NCI-H526 (cell line): ENCODE data around the gene LRP1.

Source experiments
- DNase-seq, 2 experiments: peaks; one replicate each; lab custom pipeline; 2025; lab: John Stamatoyannopoulos, UW

Gene LRP1

DNA sequence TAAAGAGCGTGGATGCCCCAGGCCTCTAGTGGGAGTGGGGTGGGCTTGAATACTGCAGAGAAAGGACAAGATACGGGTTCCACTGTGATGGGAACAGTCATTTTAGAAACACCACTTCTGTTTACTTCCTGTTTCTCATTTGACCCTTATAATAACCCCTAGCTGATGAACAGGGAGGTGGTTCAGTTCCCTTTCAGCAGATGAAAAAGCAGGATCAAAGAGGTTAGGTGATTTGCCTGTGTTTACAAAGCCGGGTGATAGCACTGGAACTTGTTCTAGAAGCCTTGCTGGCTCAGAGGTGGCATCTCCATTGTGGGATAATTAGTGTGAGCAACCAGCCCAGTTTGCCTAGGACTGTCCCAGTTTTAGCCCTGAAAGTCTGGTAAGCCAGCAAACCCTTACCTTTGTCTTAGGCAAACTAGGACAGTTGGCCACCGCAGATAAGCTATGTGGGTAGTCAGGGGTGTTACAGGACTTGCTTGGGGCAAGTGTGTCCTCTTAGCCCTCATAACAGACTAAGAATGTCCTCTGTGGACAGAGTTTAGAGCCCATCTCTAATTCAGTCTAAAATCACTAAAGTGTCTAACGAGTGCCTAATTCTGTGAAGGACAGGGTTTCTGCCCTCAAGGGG is 26.6 kb downstream of the LRP1 start:
- peak; percentile 34 to 63 for DNase-seq

DNA sequence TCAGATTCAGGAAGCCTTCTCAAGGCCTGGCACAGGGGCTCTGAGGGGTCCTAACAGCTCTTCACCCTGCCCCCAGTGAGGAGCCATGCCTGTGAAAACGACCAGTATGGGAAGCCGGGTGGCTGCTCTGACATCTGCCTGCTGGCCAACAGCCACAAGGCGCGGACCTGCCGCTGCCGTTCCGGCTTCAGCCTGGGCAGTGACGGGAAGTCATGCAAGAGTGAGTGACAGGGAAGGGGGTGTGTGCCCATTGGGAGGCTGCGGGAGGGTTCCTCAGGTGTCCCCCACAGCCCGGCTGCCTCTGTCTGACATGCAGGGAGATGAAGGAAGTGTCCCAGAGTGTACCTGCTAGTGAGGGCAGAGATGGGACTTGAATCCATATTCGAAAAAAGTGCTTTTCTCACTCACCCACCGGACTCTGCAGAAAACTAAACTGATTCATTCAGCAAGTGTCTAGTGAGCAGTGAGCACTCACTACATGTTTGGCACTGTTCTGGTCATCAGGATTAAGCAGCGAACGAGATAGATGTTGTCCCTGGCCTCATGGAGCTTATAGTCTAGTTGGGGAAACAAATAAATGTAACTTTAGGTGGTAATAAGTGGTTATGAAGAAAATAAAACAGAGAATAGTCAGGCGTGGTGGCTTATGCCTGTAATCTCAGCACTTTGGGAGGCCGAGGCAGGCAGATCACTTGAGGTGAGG is 28.6 kb downstream of the LRP1 start:
- no peak for DNase-seq

DNA sequence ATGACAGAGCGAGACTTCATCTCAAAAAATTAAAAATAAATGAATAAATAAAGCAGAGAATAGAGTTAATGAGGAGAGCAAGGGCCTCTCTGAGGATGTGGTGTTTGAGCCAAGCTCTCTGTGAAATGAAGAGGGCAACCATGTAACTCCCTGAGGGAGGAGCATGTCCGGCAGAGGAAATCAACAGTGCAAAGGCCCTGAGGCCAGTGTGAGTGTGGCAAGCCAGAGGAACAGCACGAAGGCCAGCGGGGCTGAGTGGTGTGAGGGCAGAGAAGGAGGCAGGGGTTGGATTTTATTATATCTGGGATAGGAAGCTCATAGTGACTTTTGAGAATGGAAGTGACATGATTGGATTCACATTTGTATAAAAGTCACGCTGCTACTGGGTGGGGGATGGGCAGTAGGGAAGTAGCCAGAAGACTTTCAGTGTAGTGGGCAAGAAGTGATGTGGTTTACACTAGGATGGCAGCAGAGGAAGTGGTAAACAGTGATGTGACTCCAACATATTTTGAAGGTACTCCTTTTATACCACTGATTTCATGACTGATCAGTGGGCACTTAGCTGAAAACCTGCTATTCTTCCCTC is 29.4 kb downstream of the LRP1 start:
- no peak for DNase-seq

DNA sequence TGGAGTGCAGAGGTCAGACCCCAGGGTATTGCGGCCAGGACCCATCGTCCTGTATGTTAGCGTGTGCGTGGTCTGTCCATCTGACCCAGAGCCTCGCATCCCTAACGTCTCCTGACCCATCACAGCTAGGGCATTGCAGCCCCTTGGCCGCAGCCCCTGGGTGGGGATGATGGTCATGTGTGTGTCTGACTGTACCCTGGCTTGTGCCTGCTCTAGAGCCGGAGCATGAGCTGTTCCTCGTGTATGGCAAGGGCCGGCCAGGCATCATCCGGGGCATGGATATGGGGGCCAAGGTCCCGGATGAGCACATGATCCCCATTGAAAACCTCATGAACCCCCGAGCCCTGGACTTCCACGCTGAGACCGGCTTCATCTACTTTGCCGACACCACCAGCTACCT is 29.9 kb downstream of the LRP1 start:
- DNase-seq = no peak

DNA sequence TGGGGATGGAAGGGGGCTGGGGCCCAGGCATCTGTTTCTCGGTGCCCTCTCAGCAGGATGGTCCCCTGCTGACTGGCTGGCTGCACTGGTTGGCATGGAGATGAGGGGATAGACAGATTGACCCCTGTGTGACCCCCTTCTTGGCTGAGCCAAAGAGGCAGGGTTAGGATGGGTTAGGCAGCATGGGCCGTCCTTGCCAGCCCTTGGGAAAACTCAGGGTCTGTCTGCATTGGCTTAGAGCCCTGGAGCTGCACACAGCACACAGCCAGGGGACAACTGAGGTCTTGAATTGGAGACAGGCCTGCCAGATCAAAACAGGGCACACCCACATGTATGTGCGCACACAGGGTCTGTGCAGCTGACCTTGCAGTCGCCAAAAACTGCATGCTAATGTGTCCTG is 30.4 kb downstream of the LRP1 start:
- no peak for DNase-seq

DNA sequence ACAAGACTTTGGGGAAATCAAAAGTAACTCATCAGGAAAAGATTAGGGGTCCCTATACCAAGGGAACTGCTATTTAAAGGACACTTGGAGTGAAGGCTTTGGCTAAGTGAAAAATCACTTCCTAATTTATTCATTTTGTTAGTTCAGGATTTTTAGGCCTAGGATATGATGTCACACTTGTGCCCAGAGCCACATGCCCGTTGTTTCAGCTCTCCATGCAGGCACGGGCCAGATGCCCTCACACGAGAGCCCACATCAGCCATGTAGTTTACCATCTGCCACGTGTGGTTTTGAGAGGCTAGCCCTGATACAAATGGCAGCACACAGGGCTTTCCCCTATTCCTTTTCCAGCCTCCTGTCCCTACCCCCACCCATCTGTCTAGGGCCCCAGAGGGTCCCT is 31.0 kb downstream of the LRP1 start:
- no peak for DNase-seq

DNA sequence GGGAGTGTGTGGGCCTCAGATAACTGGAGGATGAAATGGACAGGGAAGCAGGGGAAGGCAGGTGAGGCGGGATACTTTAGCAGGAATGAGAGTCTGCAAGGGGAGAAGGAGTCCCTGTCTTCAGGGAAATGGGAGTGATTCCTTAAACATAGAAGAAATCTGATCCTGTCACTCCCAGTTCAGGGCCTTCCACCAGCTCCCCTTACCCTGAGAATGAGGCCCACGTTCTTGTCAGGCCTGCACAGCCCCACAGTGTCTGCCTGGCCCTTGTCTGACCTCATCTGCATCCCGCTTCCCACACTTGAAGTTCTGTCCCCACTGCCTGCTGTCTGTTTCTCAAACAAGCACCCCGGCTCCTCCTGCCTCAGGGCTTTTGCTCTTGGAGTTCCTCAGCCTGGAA is 31.8 kb downstream of the LRP1 start:
- no peak for DNase-seq

DNA sequence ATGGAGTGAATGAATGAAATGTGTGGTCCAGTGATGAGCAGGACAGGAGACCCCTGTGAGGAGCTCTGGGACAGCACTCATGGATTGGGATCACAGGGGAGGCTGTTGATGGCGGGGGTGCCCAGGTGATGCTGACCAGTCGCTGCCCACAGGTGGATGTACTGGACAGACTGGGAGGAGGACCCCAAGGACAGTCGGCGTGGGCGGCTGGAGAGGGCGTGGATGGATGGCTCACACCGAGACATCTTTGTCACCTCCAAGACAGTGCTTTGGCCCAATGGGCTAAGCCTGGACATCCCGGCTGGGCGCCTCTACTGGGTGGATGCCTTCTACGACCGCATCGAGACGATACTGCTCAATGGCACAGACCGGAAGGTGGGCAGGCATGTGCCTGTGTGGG is 32.5 kb downstream of the LRP1 start:
- no peak for DNase-seq

DNA sequence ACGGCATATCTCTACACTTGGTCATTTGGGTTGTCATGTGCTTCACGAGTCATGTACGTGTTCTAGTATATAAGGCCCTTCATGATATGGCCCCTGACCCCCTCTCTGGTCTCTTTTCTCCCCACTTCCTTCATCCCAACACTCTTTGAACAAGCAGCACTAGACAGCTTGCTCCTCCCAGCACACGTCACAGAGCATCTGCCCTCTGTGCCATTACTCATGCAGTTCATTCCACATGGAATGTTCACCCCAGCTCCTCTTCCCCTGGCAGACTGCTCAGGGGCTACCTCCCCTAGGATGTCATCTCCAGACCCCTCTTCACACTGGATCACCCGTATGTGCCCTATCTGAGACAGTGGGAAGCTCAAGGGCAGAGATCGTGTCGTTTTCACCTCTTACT is 33.2 kb downstream of the LRP1 start:
- DNase-seq = no peak

DNA sequence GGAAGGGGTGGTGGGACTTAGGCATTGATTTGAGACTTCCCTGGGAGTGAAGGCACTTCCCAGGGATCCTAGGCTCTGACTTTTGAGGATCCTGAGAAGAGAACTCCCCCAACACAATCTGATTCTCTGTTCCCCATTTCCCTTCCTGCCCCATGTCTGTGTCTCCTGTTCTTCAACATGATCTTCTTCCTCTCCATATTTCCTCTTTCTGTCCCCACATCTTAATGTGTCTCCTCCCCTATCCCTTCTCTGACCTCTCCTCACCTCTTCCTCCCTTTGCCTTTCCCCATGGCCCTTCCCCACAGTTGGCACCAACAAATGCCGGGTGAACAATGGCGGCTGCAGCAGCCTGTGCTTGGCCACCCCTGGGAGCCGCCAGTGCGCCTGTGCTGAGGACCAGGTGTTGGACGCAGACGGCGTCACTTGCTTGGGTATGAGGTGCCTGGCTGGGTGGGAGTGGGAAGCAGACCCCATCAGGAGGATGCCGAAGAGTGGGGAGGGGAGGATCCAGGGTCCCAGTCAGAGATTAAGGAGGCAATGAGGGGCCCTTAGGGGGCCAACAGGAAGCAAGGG is 34.4 kb downstream of the LRP1 start:
- no peak for DNase-seq

DNA sequence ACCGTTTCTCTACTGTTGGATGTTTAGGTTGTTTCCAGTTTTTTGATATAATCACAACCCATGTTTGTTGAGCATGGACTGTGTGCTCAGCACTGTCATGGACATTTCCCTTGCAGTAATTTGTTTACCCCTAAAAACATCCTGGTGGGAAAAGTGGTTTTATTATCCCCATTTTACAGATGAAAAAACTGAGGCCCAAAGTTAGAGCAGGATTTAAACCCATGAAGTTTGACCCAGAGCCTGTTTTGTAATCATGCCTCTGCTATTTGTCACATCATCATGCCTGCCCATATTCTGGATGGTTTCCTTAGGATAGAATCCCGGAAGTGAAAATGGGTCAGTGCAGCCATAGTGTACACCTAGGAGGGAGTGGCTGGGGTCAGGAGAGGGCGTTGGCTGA is 36.2 kb downstream of the LRP1 start:
- DNase-seq = no peak

DNA sequence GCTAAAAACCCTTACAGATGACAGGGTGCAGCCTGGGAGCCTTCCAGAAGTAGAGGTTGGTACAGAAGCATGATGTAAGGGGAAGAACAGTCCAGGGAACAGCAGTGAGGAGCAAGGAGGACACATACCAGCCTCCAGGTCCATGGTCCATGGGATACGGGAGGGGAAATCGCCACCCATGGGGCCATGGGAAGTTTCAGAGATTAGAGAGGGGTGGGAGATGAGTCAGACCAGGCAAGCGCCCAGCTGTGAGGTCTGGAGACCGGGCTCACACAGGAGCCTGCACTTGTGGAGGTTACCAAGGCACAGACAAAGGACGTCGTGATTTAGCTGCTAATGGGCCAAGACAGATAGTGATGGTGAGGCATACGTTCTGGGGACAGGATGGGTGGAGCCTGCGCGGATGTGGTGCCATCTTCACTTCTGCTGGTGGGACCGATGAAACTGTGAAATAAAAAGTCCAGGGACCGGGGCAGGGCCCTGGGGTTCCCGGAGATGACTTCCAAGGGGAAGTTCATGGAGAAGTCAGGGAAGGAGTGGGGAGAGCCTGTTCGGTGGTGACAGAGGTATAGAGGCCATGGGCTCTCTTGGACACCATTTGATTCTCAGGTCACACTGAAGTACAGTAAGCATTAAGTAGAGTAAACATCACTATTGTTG is 36.8 kb downstream of the LRP1 start:
- DNase-seq = no peak

DNA sequence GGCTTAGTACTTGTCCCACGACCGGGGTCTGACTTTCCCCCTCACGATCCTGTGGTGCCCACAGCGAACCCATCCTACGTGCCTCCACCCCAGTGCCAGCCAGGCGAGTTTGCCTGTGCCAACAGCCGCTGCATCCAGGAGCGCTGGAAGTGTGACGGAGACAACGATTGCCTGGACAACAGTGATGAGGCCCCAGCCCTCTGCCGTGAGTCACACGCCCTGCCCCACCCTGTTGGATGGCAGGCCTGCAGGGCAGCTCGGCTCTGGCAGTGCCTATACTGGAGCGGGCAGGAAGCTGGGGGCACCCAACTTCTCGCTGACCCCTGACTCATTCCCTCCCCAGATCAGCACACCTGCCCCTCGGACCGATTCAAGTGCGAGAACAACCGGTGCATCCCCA is 37.5 kb downstream of the LRP1 start:
- DNase-seq = no peak

DNA sequence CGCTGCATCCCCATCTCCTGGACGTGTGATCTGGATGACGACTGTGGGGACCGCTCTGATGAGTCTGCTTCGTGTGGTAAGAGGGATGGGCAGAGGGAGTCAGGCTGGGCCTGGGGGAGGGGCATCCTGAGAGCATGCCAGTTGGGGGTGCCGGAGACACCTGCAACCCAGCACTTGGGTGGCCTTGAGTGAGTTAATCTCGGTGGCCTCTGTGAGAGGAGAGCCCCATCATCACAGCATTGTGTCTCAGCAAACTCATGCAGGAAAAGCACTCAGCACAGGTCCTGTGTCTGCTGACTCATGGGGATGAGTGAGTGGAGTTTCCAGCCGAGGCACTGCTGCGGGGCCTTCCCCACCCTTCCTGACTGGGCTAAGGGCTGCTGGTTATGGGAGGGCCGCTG is 38.7 kb downstream of the LRP1 start:
- no peak for DNase-seq

DNA sequence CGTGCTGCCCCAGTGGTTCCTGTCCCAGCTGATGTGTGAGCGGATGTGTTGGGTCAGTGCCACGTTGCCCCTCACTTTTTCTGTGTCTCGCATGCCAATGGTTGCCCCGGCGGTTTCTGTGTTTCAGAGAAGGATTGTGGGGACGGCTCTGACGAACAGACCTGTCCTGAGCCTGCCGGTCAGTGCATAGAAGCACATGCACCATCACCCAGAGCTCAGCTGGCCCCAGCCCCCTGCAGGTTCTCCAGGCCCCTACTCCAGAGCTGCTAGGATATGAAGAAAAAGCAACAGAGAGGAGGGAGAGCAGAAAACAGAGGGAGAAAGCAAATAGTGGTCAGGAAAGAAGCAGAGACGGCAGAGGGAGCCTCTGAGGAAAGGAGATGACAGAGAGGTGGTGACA is 39.8 kb downstream of the LRP1 start:
- no peak for DNase-seq

DNA sequence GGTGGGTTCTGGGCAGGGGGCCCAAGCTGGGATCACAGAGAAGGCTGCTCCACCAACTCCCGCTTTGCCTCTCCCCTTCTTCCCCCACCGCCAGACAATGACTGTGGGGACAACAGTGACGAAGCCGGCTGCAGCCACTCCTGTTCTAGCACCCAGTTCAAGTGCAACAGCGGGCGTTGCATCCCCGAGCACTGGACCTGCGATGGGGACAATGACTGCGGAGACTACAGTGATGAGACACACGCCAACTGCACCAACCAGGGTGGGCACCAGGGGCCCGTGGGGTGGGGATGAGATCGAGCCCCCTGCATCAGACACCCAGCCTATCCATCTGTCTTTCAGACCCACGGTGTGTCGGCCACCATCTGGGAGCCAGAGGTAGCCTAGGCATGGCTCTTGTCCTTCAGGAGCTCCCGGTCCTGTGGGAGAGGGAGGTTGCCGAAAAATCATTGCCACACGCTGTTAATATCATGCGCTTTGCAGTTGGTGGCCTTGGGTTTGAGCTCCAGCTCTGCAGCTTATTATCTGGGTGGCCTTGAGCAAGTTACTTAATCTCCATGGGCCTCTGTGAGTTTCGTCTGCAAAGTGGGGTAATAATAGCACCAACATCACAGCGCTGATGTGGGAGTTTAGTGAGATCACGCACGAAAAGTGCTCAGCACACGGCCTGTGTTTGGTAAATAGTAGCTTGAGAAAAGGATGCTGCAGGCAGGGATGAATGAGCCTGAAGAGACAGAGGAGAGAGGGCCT is 40.9 kb downstream of the LRP1 start:
- no peak for DNase-seq

DNA sequence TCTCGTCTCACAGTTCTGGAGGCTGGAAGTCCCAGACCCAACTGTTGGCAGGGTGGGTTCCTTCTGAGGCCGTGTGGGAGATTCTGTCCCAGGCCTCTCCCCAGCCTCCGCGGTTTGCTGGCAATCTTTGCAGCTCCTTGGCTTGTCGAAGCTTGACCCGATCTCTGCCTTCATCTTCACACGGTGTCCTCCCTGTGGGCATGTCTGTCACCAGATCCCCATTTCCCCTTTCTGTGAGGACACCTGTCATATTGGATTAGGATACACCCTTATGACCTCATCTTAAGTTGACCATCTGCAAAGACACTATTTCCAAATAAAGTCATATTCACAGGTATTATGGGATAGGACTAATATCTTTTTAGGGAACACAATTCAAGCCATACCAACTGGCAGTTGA is 41.7 kb downstream of the LRP1 start:
- DNase-seq = no peak

DNA sequence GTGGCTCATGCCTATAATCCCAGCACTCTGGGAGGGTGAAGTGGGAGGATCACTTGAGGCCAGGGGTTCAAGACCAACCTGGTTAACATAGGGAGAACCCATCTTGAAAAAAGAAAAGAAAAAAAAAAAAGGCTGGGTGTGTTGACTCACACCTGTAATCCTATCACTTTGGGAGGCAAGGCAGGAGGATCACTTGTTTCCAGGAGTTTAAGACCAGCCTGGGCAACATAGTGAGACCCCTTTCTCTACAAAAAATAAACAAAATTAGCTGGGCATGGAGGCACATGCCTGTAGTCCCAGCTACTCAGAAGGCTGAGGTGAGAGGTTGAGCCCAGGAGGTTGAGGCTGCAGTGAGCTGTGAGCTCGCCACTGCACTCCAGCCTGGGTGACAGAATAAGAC is 42.1 kb downstream of the LRP1 start:
- DNase-seq = no peak

DNA sequence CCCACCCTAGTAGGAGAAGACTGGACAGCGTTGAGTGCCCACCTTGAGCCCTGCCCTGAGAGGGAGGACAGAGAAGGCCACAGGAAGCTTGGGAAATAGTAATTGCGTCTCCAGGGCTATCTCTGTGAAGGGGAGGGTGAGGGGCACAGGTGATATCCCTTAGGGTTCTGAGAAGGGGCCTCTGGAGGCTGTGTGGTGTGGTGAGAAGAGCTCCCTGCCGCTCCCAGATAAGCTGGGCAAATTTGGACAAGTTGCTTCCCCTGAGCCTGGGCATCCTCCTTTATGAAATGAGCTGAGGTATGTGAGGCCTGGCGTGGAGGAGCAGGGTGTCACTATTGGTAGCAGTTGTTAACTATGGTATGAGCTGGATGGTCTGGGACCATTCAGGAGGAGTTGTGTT is 42.6 kb downstream of the LRP1 start:
- no peak for DNase-seq

DNA sequence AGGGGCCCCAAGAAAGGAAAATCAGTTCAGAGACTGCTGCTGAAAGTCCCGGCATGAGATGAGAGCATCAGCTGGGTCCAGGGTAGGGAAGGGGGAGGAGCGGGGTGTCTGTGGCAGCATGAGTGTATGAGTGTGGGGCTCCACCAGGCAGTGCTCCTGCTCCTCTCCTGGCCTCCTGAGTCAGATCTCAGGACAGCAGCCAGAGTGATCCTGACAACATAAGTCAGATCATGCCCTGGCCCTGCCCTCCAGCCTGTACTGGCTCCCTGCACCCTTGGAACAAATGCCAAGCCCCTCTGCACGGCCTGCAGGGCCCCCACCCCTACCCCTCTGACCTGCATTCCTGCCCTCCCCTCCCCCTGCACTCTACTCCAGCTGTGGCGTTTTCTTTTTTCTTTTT is 43.4 kb downstream of the LRP1 start:
- no peak for DNase-seq

DNA sequence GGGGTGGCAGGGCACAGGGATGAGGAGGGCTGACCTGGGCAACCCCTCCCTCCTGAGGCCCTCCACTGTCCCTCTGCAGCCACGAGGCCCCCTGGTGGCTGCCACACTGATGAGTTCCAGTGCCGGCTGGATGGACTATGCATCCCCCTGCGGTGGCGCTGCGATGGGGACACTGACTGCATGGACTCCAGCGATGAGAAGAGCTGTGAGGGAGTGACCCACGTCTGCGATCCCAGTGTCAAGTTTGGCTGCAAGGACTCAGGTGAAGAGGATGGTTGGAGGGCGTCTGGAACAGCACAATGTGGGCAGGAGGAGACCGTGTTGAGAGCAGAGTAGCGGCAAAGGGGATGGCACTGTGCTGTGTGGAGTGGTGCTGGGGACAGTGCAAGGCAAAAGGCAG is 44.8 kb downstream of the LRP1 start:
- DNase-seq = peak in 1 of 2 experiments; percentile 62

DNA sequence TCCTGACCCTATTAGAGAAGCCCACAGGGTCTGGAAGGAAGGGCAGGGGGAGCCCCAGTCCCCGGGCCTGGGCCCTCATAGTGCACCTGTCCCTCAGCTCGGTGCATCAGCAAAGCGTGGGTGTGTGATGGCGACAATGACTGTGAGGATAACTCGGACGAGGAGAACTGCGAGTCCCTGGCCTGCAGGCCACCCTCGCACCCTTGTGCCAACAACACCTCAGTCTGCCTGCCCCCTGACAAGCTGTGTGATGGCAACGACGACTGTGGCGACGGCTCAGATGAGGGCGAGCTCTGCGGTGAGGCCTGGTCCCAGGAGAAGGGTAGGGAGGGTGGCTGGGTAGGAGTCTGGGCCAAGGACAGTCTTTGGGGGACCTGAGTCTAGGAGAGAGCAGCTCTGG is 45.4 kb downstream of the LRP1 start:
- DNase-seq = no peak
